Right ventricle myocardium inferior (tissue), 1 donor: ENCODE measurements around the gene TTBK1. TPM values are rescaled to one million over a fixed set of nuclear protein-coding genes. Genes with fewer than 3 reads are reported as not detected.
"Not testable (repeated sequence)": the region's sequence is repeated elsewhere in the genome, so short reads cannot be mapped to it uniquely, and the experiment has no call there.

Source experiments
- ATAC-seq: fragments of 200-7000 bp; cut with Tn5 transposase; one replicate; pipeline ENCODE4 v1.9.1; 2020; ENCODE audit warnings: mild to moderate bottlenecking, moderate library complexity
- DNase-seq: peaks from one replicate; pipeline ENCODE4 v3.0.0; 2021; ENCODE audit errors: missing footprints
- intact Hi-C: fragments of 100-400 bp; cut with DNase I; formaldehyde crosslinking; loops from one replicate; pipeline ENCODE4 v1.11.0; 2022
- total RNA-seq: library from RNA; stranded (reverse); fragmentation: NEBNext Ultra II Directional; extraction: Animal tissue kit (Norgen Biotek cat#: 25700); gene quantifications from one replicate; pipeline ENCODE4 v1.2.1, GENCODE V29; 2021
- donor health status: DM: no; HTN: yes; CAD: no; lungs with severe emphysema.

The TTBK1 gene
- total RNA-seq, 1 donor from 2014 or later, result 0.19 TPM

DNA sequence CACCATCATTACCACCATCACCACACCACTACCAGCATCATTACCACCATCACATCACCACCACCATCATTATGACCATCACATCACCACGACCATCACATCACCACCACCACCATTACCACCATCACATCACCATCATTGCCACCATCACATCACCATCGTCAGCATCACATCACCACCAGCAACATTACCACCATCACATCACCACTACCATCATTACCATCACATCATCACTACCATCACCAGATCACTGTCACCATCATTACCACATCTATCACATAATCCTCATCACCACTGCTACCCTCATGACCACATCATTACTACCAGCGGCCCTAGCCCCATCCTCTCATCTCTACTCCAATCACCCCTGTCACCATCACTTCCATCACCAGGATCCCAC is 51.3 kb downstream of the TTBK1 start:
- intact Hi-C loops, result no loop called here
- ATAC-seq (no peak), DNase-seq (no peak)

DNA sequence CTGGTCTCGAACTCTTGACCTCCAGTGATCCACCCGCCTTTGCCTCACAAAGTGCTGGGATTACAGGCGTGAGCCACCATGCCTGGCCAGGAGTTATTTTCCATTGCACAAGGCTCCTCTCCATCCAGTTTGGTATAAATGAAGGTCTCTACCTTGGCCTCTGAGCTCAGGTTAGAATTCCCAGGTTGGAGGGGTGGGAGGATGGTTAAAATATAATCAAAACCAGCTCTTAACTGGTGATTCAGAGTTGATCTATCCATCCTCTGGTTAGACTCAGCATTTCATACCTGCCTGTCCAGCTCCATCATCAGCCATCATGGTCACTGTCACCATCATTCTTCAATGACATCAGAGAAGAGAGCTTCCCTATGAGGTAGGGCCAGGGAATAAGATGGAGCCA is 52.2 kb downstream of the TTBK1 start:
- intact Hi-C loops, result no loop called here
- ATAC-seq (no peak), DNase-seq (no peak)

DNA sequence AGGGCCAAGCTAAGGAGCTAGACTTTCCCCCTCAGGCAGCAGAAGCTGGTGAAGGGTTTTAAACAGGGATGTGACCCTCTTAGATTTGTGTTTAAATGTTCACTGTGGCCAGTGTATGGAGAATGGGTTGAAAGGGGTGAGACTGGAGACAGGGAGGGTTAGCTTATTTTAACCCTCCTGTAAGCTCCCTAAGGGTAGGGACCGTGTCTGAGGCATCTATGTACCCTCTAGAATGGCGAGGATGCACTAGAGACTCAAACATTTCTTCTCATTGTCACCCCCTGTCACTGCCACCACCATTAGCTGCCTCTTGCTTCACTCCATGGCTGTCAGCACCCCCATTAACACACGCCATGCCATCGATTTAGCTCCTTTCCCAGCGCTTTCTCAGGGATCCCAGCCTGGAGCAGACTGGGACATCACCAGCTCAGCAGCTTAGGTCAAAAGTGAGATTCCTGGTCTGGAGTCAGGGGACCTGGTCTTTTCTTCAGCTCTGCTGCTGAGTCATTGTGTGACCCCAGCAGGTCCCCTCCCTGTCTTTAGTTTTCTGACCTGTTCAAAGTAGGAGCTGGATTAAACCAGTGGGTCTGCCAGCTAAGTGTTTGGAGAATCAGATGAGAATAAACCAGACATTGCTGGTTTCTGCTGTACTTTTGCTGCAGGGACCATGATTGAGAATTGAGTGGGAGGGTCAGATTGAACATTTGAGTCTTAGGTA is 53.7 kb downstream of the TTBK1 start:
- ATAC-seq (no peak), DNase-seq (no peak)
- intact Hi-C loops, result no loop called here

DNA sequence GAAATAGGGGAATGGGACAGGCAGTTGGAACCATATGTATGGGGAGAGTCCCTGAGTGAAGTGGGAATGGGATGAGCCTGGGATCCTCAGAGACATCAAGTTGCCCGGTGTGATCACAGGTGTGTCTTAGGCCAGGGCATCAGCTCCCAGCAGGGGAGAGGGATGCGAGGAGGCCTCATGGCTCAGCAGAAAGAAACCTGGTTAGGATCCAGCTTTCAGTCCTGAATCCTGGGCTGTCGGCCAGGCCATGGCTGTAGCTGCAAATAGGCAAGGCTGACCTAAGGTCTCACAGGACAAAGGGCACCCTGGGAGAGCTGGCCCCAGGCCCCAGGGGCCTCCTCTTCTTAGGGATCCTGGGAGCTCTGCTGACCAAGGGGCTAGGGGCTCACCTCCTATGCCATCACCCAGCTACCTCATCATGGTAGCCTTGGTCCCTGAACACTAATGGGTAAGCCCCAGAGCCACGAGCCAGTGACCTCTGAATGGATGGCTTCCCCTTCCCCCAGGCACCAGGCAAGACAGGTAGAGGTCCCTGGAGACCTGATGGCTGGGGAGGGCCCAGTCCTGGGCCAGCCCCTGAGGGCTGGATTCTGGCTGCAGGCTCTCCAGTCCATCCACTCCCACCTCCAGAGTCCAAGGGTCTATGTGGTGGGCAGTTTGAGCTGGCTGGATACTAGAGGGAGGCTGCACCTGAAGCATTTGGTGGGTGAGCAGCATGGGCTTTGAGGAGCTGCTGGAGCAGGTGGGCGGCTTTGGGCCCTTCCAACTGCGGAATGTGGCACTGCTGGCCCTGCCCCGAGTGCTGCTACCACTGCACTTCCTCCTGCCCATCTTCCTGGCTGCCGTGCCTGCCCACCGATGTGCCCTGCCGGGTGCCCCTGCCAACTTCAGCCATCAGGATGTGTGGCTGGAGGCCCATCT is 54.6 kb downstream of the TTBK1 start, which contains the start of gene SLC22A7:
Gene SLC22A7, plus strand, starts transcription at position 617 of the 921 bp plus-strand sequence. Its CDS starts 99 bp downstream, at position 716.
- DNase-seq, result no peak
- ATAC-seq, result peak; percentile 81
- intact Hi-C loops, result no loop called here

DNA sequence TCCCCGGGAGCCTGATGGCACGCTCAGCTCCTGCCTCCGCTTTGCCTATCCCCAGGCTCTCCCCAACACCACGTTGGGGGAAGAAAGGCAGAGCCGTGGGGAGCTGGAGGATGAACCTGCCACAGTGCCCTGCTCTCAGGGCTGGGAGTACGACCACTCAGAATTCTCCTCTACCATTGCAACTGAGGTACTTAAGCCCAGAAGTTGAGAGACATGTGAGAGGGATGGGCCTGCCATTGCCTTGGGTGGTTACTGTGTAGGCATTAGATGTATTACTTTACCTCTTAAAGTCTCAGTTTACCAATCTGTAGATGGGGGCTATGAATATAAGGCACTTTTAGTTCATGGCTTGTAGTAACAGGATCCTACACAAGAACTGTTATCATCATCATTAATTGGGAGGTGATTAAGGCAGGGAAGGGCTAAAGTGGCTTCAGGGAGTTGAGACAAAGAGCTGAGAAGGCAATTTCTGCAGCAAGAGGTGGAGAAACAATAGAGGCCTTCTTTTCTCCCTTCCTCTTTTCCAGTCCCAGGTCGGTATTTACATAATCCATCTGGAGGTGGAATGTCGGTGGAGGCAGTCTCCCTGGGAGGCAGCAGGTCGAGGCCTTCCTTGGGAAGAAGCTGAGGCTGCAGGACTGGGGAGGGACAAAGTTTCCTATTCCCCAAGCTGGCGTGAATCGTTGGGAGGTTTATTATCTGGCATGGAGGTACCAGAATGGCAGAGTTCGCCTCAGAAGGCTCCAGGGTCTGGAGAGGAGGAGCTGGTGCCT is 55.5 kb downstream of the TTBK1 start:
- intact Hi-C loops, result no loop called here
- ATAC-seq (no peak), DNase-seq (no peak)

- no peak for ATAC-seq
- intact Hi-C loops, result no loop called here
- DNase-seq, result no peak
Observed at GRCh38 chr6:43299338-43300293, 56.3 kb downstream of the TTBK1 start.

DNA sequence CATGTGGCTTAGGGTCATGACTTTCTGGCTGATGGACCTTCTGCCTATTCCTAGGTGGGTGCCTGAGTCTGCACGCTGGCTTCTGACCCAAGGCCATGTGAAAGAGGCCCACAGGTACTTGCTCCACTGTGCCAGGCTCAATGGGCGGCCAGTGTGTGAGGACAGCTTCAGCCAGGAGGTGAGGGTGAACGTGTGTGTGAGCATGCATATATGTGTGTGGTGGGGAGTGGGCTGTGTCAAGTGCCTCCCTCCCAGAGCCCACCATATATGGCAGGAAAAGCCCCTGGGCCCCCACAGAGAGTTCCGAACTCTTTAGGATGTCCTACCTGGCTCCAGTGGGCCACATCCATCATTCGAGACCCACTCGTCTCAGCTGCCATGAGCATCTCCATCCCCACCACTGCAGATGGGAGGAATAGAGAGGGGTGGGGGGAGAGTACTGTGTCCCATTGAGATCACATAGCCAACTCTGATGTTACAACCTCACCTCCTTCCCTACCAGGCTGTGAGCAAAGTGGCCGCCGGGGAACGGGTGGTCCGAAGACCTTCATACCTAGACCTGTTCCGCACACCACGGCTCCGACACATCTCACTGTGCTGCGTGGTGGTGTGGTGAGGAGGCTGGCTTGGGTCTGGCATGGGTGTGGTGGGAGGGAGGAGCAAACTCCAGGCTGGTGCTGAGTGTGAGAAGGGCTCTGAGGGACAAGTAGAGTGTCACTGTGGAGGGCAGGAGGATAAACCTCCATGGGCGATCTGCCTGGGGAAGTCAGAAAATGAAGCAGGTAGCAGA is 58.0 kb downstream of the TTBK1 start:
- ATAC-seq, result no peak
- intact Hi-C loops, result no loop called here
- peak; percentile 45 for DNase-seq

DNA sequence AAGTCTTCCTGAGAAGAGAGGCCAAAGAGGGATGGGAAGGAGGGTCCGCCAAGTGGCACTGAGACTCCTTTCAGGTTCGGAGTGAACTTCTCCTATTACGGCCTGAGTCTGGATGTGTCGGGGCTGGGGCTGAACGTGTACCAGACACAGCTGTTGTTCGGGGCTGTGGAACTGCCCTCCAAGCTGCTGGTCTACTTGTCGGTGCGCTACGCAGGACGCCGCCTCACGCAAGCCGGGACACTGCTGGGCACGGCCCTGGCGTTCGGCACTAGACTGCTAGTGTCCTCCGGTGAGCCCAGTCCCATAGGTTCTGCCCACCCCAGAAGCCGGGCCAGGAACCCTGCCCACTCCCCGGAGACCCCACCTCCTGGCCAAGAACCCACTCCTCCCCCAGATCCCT is 58.8 kb downstream of the TTBK1 start:
- no peak for ATAC-seq
- intact Hi-C loops, result no loop called here
- DNase-seq, result peak; percentile 39

DNA sequence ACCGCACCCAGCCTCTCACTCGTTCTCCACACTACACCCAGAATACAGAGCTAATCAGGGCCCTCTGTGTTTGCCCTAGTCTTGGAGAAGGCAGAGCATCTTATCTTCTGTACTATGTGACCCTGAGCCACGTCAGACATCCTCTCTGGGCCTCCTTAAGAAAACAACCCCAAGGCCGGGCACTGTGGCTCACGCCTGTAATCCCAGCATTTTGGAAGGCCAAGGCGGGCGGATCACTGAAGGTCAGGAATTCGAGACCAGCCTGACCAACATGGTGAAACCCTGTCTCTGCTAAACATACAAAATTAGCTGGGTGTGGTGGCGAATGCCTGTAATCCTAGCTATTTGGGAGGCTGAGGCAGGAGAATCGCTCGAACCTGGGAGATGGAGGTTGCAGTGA is 59.7 kb downstream of the TTBK1 start:
- DNase-seq, result peak; percentile 27
- intact Hi-C loops, ATAC-seq: not testable (repeated sequence)

GRCh38 chr6:43303751-43304331 is 60.6 kb downstream of the TTBK1 start:
- intact Hi-C loops, result no loop called here
- no peak for ATAC-seq
- no peak for DNase-seq

DNA sequence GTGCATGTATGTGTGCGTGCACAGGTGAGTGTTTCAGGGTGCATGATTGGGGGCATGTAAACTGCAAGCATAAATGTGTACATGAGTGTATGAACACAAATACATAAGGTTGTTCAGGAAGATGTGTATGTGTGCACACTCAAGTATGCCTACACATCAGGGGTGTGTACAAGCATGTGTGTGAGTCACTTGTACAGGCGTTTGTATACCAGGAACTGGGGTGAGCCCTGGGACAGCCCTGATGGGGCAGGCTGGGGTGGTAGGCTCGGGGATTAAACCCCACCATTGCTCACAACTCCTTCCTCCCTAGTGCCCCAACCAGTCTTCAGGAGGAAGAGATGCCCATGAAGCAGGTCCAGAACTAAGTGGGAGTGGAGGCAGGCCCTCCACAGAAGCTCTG is 61.1 kb downstream of the TTBK1 start:
- DNase-seq (no peak), ATAC-seq (no peak)
- intact Hi-C loops, result no loop called here

GRCh38 chr6:43304882-43305281 is 61.6 kb downstream of the TTBK1 start:
- ATAC-seq (no peak), DNase-seq (no peak)

GRCh38 chr6:43306086-43306485 is 62.8 kb downstream of the TTBK1 start:
- DNase-seq (no peak), ATAC-seq (no peak)
- intact Hi-C loops, result no loop called here

More at GRCh38 chr6:43304882-43305281, 61.6 kb downstream of the TTBK1 start:
- intact Hi-C loops, result no loop called here

DNA sequence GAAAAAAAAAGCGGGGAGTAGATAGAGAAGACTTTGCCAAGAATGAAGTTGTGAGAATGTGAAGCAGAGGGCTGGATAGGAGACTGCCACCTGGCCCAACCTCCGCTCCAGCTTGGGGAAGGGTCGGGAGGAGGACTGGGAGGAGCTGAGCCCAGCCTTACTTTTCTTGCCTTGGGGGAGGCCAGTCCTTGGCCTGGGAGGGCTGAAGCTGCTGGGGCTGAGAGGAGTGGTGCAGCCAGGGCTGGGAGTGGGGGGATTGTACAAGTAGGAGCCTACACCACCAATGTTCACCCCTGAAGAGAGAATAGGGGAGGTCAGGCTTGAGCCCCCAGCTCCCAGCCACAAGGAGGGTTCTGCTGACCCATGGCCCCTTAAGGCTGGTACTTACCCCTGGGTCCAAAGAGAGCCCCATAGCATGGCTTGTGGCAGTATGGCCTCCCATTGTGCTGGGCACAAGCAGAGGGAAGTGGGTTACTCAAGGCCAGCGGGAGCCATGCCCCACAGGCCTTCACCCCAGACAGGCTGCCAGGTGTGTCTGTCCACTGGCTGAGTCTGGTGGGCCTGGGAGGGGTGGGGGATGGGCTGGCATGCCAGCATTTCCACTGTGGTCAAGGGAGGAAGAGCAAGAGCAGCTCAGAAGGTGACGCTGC is 64.3 kb downstream of the TTBK1 start:
- intact Hi-C loops, result no loop called here
- no peak for ATAC-seq

GRCh38 chr6:43308101-43308989 is 65.1 kb downstream of the TTBK1 start, which contains the start of gene CRIP3:
Gene CRIP3 (minus strand): TSS chr6:43308826. CDS start chr6:43308792, 34 bp downstream.
- intact Hi-C loops, result no loop called here
- DNase-seq (peak; percentile 81), ATAC-seq (peak; percentile 60)

More for the DNA sequence above, 64.3 kb downstream of the TTBK1 start:
- DNase-seq, result no peak
